Caki2 (cell line): ENCODE results near the gene PTPRN2. TPM values are rescaled to one million over a fixed set of nuclear protein-coding genes. Genes with fewer than 3 reads are reported as not detected.
"Not testable (repeated sequence)": the region's sequence is repeated elsewhere in the genome, so short reads cannot be mapped to it uniquely, and the experiment has no call there.

ENCODE experiments used
- DNase-seq: peaks from one replicate; pipeline ENCODE4 v3.0.0-alpha.2; 2015; ENCODE audit warnings: low read depth
- in situ Hi-C: cut with HindIII; loops from 2 replicates; pipeline ENCODE4 v1.10.0; 2016; ENCODE audit warnings: low sequenced_read_pairs, low pct_unique_long_range_greater_than_20kb, mixed read lengths
- total RNA-seq: library from RNA; depleted of rRNA; stranded (reverse); fragments of >200 nt; shearing (Covaris generic); gene quantifications from 2 replicates; pipeline ENCODE4 v1.2.3, GENCODE V29; 2014; ENCODE audit warnings: low replicate concordance

PTPRN2 gene
- total RNA-seq, 1 experiment from 2014 or later, result 0.88 TPM

GRCh38 chr7:157792241-157793086, 795.2 kb downstream of the PTPRN2 start:
- DNase-seq, result no peak
- in situ Hi-C loops, result no loop called here

GRCh38 chr7:157791666-157792065, 796.0 kb downstream of the PTPRN2 start:
- DNase-seq, result no peak
- in situ Hi-C loops, result no loop called here

- no peak for DNase-seq
- in situ Hi-C loops, result no loop called here
Observed at GRCh38 chr7:157791261-157791660, 796.4 kb downstream of the PTPRN2 start.

- DNase-seq, result no peak
- in situ Hi-C loops, result no loop called here
Observed at GRCh38 chr7:157789942-157790341, 797.7 kb downstream of the PTPRN2 start.

GRCh38 chr7:157789094-157789493, 798.5 kb downstream of the PTPRN2 start:
- in situ Hi-C loops, result no loop called here
- DNase-seq, result no peak

- in situ Hi-C loops, result no loop called here
- DNase-seq, result no peak
Observed at GRCh38 chr7:157788573-157788972, 799.0 kb downstream of the PTPRN2 start.

- DNase-seq, result no peak
- in situ Hi-C loops, result no loop called here
Observed at GRCh38 chr7:157787275-157787701, 800.3 kb downstream of the PTPRN2 start.

- in situ Hi-C loops, result no loop called here
- DNase-seq, result no peak
Observed at GRCh38 chr7:157786375-157787274, 801.0 kb downstream of the PTPRN2 start.

- in situ Hi-C loops, result no loop called here
- no peak for DNase-seq
Observed at GRCh38 chr7:157785486-157786186, 802.0 kb downstream of the PTPRN2 start.

- in situ Hi-C loops, result no loop called here
- no peak for DNase-seq
Observed at GRCh38 chr7:157784979-157785441, 802.6 kb downstream of the PTPRN2 start.

GRCh38 chr7:157784041-157784835, 803.4 kb downstream of the PTPRN2 start:
- in situ Hi-C loops, result no loop called here
- DNase-seq, result no peak

GRCh38 chr7:157782041-157782440, 805.6 kb downstream of the PTPRN2 start:
- DNase-seq, result no peak
- in situ Hi-C loops, result no loop called here

- in situ Hi-C loops, result no loop called here
- DNase-seq, result no peak
Observed at GRCh38 chr7:157780721-157781120, 806.9 kb downstream of the PTPRN2 start.

GRCh38 chr7:157780312-157780711, 807.3 kb downstream of the PTPRN2 start:
- in situ Hi-C loops, result no loop called here
- no peak for DNase-seq

- in situ Hi-C loops, result no loop called here
- no peak for DNase-seq
Observed at GRCh38 chr7:157779206-157779605, 808.4 kb downstream of the PTPRN2 start.

GRCh38 chr7:157777194-157777762, 810.3 kb downstream of the PTPRN2 start:
- in situ Hi-C loops, DNase-seq: not testable (repeated sequence)

GRCh38 chr7:157775560-157776332, 811.9 kb downstream of the PTPRN2 start:
- in situ Hi-C loops, result no loop called here
- DNase-seq, result no peak
